ENCODE data around the gene PWWP2A. TPM values are rescaled to one million over a fixed set of nuclear protein-coding genes. Genes with fewer than 3 reads are reported as not detected.

PWWP2A gene
- total and polyA plus RNA-seq, 2 of the 4 experiments (the other 2 are of a cell fraction), result 8.8 to 12.5 TPM

- dilution Hi-C loops (cut with HindIII; ENCODE audit: low sequenced_read_pairs, unreplicated experiment), result no loop called here
- Histone ChIP-seq H3K79me1 (ENCODE audit: low read depth in 1 of 2, low read length in 2 of 2) (peaks cover 11 to 35% of the 10 kb centered on the region in 2 experiments), H3K4me1 (ENCODE audit: control insufficient read depth, insufficient read depth, low read length) (peaks cover 11% of the 10 kb centered on the region), H2BK120ac (ENCODE audit: low read depth, low read length) (peak overlapping the region; percentile 94), H3K4ac (ENCODE audit: low read depth, low read length) (peak overlapping the region; percentile 94), H3K9me1 (ENCODE audit: insufficient read depth, low read length) (peaks cover 9% of the 10 kb centered on the region), H3K14ac (replicated peaks; ENCODE audit: low read depth, low read length) (peak overlapping the region; percentile 92), H4K5ac (ENCODE audit: low read depth, low read length) (peak overlapping the region; percentile 59; the same call in 1 of the 2 replicates), H2AK9ac (replicated peaks; ENCODE audit: low read depth, low read length, poor library complexity) (no peak overlapping the region), H4K20me1 (ENCODE audit: insufficient read depth, low read length) (no peaks in the 10 kb centered on the region), H2BK5ac (ENCODE audit: low read depth, low read length, poor library complexity, severe bottlenecking) (peak overlapping the region; percentile 89), H2BK20ac (ENCODE audit: low read depth, low read length) (peak overlapping the region; percentile 86), H2AFZ (replicated peaks; ENCODE audit: low read length, poor library complexity) (no peak overlapping the region), H4K8ac (ENCODE audit: low read depth in 2 of 2, low read length in 2 of 2) (peak overlapping the region; percentile 31 to 83; a peak in 3 of 4 replicates), H3K9me3 (ENCODE audit: control insufficient read depth, insufficient read depth, low read length) (no peaks in the 10 kb centered on the region), H2AK5ac (ENCODE audit: low read depth, low read length) (peak overlapping the region; percentile 94), H3K56ac (ENCODE audit: extremely low read depth, insufficient read depth, low read length) (peak overlapping the region; percentile 77), H2BK15ac (ENCODE audit: low read depth, low read length) (peak overlapping the region; percentile 89; the same call in 2 of the 3 replicates), H3K27me3 (ENCODE audit: control insufficient read depth, insufficient read depth, low read length) (no peaks in the 10 kb centered on the region), H3K18ac (ENCODE audit: low read depth, low read length) (peak overlapping the region; percentile 83), H3K9ac (ENCODE audit: low read depth, low read length) (no peak overlapping the region; the same call in 1 of the 2 replicates), H3K4me3 (ENCODE audit: insufficient read depth, low read depth, low read length) (no peak overlapping the region; the same call in 1 of the 2 replicates), H3K23ac (ENCODE audit: low read depth, low read length) (peak overlapping the region; percentile 75), H3K27ac (ENCODE audit: insufficient read depth, low read length) (peak overlapping the region; percentile 86), H4K91ac (ENCODE audit: insufficient read depth, low read depth, low read length) (peak overlapping the region; percentile 83), H3K4me2 (ENCODE audit: low read depth, low read length) (peak overlapping the region; percentile 76), H3K36me3 (ENCODE audit: control insufficient read depth, insufficient read depth, low read length) (peaks cover 2% of the 10 kb centered on the region; the same call in 1 of the 2 replicates)
- ChIA-PET CTCF (interaction anchor here (0.5 to 1.2 kb wide), 4 partner anchors 61 to 262 kb away, joined by 3 to 4 read pairs (median 4); no protein-coding TSS in a partner anchor), POLR2A (ENCODE audit: unreplicated experiment) (no interaction called here)
- peak; percentile 48 for ATAC-seq (ENCODE audit: low read depth)
- intact Hi-C loops (cut with micrococcal nuclease), result loop anchor here (10.0 kb wide), 1 partner anchor 311 kb away; no protein-coding TSS in a partner anchor
- no CpG with 5 or more reads among the region's 3 CpGs for WGBS, 2 experiments (ENCODE audit: extremely low coverage in 2 of 2, insufficient read length in 1 of 2)
- BruUV-seq (replicated peaks), result no TSS peak
- in situ Hi-C loops (cut with MboI; ENCODE audit: low sequenced_read_pairs), result no loop called here
- TF ChIP-seq BHLHE40 (IDR thresholded peaks at IDR 0.05; ENCODE audit: low read depth, low read length) (no peak), MXI1 (IDR thresholded peaks at IDR 0.05; ENCODE audit: borderline replicate concordance, low read depth, low read length) (no peak), CHD1 (IDR thresholded peaks at IDR 0.05; ENCODE audit: low read depth, low read length) (no peak), SMC3 (IDR thresholded peaks at IDR 0.05; ENCODE audit: low read depth, low read length) (no peak), NFE2L2 (IDR thresholded peaks at IDR 0.05; ENCODE audit: low read depth, low read length) (no peak), MAFK (IDR thresholded peaks at IDR 0.05; ENCODE audit: low read depth, low read length) (no peak), RAD21 (IDR thresholded peaks at IDR 0.05; ENCODE audit: low read length) (no peak), RFX5 (IDR thresholded peaks at IDR 0.05; ENCODE audit: low read depth, low read length) (no peak), POLR2A (IDR thresholded peaks at IDR 0.05; ENCODE audit: low read depth, low read length) (no peak), CEBPB (IDR thresholded peaks at IDR 0.05; ENCODE audit: low read depth, low read length) (no peak), CTCF (conservative IDR thresholded peaks at IDR 0.05; ENCODE audit: low read depth, low read length) (no peak), USF2 (IDR thresholded peaks at IDR 0.05; ENCODE audit: low read depth, low read length) (no peak)
- no peak for DNase-seq
These were observed 35.7 kb downstream of the PWWP2A start for GRCh38 chr5:160083501-160083900.

All from IMR-90 (cell line).